ENCODE measurements around the gene SFT2D3. TPM values are rescaled to one million over a fixed set of nuclear protein-coding genes. Genes with fewer than 3 reads are reported as not detected.

The SFT2D3 gene
- polyA plus RNA-seq, 2 of the 4 experiments (the other 2 are of a cell fraction): 4.5 to 10.4 TPM

DNA sequence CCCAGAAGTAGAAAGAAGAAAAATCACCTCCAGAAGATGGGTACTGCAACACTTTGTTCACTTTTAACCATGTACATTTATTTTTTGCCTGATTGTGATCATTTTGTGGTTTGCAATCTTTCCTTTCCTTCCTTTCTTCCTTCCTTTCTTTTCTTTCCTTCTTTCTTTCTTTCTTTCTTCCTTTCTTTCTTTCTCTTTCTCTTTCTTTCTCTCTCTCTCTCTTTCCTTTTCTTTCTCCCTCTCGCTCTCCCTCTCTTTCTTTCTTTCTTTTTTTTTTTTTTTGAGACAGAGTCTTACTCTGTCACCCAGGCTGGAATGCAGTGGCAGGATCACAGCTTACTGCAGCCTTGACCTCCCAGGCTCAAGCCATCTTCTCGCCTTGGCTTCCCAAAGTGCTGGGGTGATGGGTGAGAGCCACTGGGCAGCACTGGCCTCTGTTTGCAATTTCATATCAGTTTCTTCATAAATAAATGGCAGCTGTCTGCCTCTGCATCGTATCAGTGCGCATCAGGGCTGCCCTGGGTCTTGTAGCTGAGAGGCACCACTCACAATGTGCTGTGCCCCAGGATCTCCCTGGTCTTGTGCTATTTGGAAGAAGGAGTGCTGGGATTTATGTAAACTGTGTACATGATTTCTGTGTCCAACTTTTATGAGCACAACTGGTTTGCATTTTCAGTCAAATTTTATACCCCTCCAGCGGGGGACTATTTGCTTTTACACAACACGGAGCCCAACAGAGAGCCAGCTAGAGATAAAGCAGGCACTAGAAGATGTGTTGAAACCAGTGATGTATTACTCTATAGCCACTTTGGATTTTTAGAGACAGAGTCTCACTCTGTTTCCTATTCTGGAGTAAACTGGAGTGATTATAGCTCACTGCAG is 19.1 kb upstream of the SFT2D3 start:
- FAIRE-seq (no peak), ATAC-seq (no peak), DNase-seq (ENCODE audit: low read depth in 1 of 2, low spot score in 1 of 2) (no peak)
- no peak overlapping the region for H3K27ac ChIP-seq
- H3K4me1 ChIP-seq: no peaks in the 10 kb centered on the region
- CTCF ChIA-PET: interaction anchor here (1.1 to 1.4 kb wide), 3 partner anchors 11 to 32 kb away, joined by 3 to 5 read pairs (median 5); no protein-coding TSS in a partner anchor
- H3K9me3 ChIP-seq: no peaks in the 10 kb centered on the region
- no peak overlapping the region for H3K4me3 ChIP-seq
- WGBS (ENCODE audit: missing lambda C conversion rate): 85% methylated on average over 6 of the region's 6 CpGs
- H3K4me2 ChIP-seq: no peak overlapping the region
- TF ChIP-seq ZNF302 (CRISPR knock-in tag; IDR thresholded peaks at IDR 0.05) (no peak), ESRRA (IDR thresholded peaks at IDR 0.05; ENCODE audit: borderline replicate concordance, low read length) (no peak), RCOR1 (IDR thresholded peaks at IDR 0.05; ENCODE audit: low read depth, low read length) (no peak), SMC3 (IDR thresholded peaks at IDR 0.05) (no peak), REST (IDR thresholded peaks at IDR 0.05) (no peak), KDM5A (IDR thresholded peaks at IDR 0.05) (no peak), PHF8 (IDR thresholded peaks at IDR 0.05; ENCODE audit: borderline replicate concordance, low read depth) (no peak), RNF2 (IDR thresholded peaks at IDR 0.05; ENCODE audit: borderline replicate concordance, low read depth) (no peak), FOSB (CRISPR knock-in tag; IDR thresholded peaks at IDR 0.05) (no peak), POLR2AphosphoS2 (conservative IDR thresholded peaks at IDR 0.05; ENCODE audit: low read length) (no peak), KDM1A (IDR thresholded peaks at IDR 0.05; ENCODE audit: low read depth) (no peak), MYC (IDR thresholded peaks at IDR 0.05; ENCODE audit: borderline replicate concordance, low read length) (no peak)
- POLR2A ChIA-PET: no interaction called here

- ChIA-PET CTCF (interaction anchor here (1.1 to 1.4 kb wide), 3 partner anchors 10 to 33 kb away, joined by 3 to 5 read pairs (median 5); no protein-coding TSS in a partner anchor), POLR2A (no interaction called here)
- H3K4me3 ChIP-seq: no peak overlapping the region
- no peak for DNase-seq (ENCODE audit: low read depth in 1 of 2, low spot score in 1 of 2)
- H3K27ac ChIP-seq: no peak overlapping the region
- H3K4me2 ChIP-seq: no peak overlapping the region
- peaks cover 2% of the 10 kb centered on the region; the same call in 1 of the 3 replicates for H3K9me3 ChIP-seq
- ATAC-seq: no peak
- FAIRE-seq: no peak
- no peaks in the 10 kb centered on the region for H3K4me1 ChIP-seq
- TF ChIP-seq POLR2AphosphoS2 (conservative IDR thresholded peaks at IDR 0.05; ENCODE audit: low read length) (no peak), POLR2A (IDR thresholded peaks at IDR 0.05; ENCODE audit: low read length) (no peak), HOXB13 (CRISPR knock-in tag; IDR thresholded peaks at IDR 0.05; ENCODE audit: low read depth) (no peak), HDAC2 (IDR thresholded peaks at IDR 0.05) (no peak), NR3C1 (IDR thresholded peaks at IDR 0.05) (no peak), KDM1A (IDR thresholded peaks at IDR 0.05; ENCODE audit: low read depth) (no peak), EHMT2 (IDR thresholded peaks at IDR 0.05; ENCODE audit: low read depth) (no peak), RARB (CRISPR knock-in tag; IDR thresholded peaks at IDR 0.05) (no peak), REST (IDR thresholded peaks at IDR 0.05) (no peak), EHF (CRISPR knock-in tag; IDR thresholded peaks at IDR 0.05) (no peak), TFCP2L1 (CRISPR knock-in tag; IDR thresholded peaks at IDR 0.05) (no peak), HMGXB4 (CRISPR knock-in tag; IDR thresholded peaks at IDR 0.05; ENCODE audit: borderline replicate concordance) (no peak), NPAS2 (CRISPR knock-in tag; IDR thresholded peaks at IDR 0.05; ENCODE audit: borderline replicate concordance) (no peak), CHD4 (IDR thresholded peaks at IDR 0.05; ENCODE audit: borderline replicate concordance) (no peak), CBX8 (IDR thresholded peaks at IDR 0.05) (no peak), SREBF2 (IDR thresholded peaks at IDR 0.05) (no peak)
- TF ChIP-seq, protein P1, sequence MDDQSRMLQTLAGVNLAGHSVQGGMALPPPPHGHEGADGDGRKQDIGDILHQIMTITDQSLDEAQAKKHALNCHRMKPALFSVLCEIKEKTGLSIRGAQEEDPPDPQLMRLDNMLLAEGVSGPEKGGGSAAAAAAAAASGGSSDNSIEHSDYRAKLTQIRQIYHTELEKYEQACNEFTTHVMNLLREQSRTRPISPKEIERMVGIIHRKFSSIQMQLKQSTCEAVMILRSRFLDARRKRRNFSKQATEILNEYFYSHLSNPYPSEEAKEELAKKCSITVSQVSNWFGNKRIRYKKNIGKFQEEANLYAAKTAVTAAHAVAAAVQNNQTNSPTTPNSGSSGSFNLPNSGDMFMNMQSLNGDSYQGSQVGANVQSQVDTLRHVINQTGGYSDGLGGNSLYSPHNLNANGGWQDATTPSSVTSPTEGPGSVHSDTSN (IDR thresholded peaks at IDR 0.05): no peak
Measured at GRCh38 chr2:127683056-127683455, 18.2 kb upstream of the SFT2D3 start.
